Sciatic nerve (tissue), 2 donors: Measurements from ENCODE around the gene OR9Q1. TPM values are rescaled to one million over a fixed set of nuclear protein-coding genes. Genes with fewer than 3 reads are reported as not detected.

Source experiments
- ATAC-seq: fragments of 200-7000 bp; cut with Tn5 transposase; one replicate; pipeline ENCODE4 v1.9.1; 2020; ENCODE audit warnings: mild to moderate bottlenecking, moderate library complexity
- DNase-seq: peaks from one replicate; pipeline ENCODE4 v3.0.0-alpha.2; 2020; ENCODE audit warnings: low spot score
- intact Hi-C: fragments of 100-400 bp; cut with DNase I; formaldehyde crosslinking; loops from one replicate; pipeline ENCODE4 v1.14.2; 2022
- total RNA-seq: library from RNA; stranded (reverse); fragmentation: NEBNext Ultra II Directional; extraction: Animal tissue kit (Norgen Biotek cat#: 25700); gene quantifications from one replicate; pipeline ENCODE4 v1.2.1, GENCODE V29; 2021
- donor health status: DM: no; HTN: no; CAD: no.
- donor health status: DM: no; HTN: no; CAD: no.

The OR9Q1 gene
- total RNA-seq, 1 donor from 2014 or later, result not detected

DNA sequence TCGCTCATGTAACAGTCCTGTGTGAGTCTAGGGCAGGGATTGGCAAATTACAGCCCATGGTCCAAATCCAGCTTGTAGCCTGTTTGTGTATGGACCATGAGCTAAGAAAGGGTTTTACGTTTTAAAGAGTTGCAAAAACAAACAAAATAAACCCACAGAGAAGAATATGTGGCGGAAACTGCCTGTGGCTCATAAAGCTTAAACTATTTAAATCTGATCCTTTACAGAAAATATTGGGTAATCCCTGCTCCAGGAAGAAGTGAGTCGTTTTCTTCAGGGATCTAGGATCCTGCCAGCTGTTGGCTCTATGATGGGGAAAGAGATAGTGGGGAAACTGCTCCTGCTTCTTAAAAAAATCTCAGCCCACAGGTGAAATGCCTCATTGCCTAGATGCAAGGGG, 3.7 kb downstream of the OR9Q1 start:
- DNase-seq (no peak), ATAC-seq (no peak)
- intact Hi-C loops, result no loop called here

DNA sequence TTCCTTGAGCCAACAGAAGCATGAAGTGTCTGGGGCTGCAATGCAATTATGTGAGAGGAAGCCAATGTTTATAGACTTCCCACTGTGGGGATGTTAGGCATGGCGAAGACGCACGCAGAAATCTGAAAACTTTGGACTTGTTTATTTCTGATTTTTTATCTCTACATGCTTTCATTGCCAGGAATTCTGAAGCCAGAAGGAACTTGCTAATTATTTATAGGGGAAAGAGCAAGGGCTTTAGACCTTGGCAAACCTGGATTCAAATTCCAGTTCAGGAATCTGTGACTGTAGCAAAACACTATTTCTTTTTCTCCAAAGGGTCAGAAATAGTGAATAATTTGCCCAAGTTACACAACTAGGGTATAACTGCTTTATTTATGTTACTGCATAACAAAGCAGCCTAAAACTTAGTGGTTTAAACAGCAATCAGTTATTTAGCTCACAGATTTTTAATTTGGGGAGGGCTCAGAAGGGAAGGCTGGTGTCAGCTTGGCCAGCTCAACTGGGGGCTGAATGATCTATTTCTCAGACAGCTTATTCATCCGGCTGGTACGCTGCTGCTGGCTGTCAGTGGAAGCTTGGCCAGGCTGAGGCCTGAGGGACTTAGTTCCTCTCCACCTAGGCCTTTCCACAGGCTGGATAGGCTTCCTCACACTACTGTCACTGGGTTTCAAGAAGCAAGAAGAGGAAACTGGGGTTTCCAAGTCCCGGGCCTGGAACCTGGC, 5.2 kb downstream of the OR9Q1 start:
- DNase-seq (no peak), ATAC-seq (peak; percentile 34)
- intact Hi-C loops, result no loop called here

DNA sequence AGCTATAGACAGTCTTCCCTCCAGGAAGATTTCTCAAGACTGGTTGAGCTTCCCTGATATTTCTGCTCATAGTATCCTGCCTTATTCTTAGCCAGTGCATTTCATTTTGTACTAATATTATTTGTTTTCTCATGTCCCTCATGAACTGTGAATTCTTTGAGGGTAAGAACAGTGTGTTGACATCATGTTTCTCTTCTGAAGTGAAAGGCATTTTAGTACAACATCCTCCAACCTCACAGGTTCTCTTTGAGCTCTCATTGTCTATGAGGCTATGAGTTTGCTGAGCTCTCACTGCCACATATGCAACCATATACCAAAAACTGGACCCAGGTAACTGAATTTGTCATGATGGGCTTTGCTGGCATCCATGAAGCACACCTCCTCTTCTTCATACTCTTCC, 7.0 kb downstream of the OR9Q1 start, which contains the start of gene OR6Q1:
TSS of gene OR6Q1 (plus strand) at position 301 of the 400 bp plus-strand sequence. CDS start at position 301, 0 bp downstream.
- no peak for DNase-seq
- intact Hi-C loops, result no loop called here
- ATAC-seq, result no peak

DNA sequence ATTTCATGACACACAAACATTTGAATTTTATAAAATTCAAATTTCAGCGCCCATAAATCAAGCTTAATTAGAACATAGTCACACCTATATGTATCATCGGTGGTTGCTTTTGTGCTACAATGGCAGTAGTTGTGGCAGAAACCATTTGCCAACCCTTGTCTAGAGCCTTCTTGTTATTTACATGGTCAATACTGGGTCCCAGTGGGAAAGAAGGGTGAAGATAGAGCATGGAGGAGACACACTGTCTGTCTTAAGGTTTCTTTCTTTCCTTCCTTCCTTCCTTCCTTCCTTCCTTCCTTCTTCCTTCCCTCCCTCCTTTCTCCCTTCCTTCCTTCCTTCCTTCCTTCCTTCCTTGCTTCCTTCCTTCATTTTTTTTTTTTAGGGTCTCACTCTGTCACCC, 10.8 kb downstream of the OR9Q1 start:
- DNase-seq, result no peak
- no peak for ATAC-seq
- intact Hi-C loops, result no loop called here

DNA sequence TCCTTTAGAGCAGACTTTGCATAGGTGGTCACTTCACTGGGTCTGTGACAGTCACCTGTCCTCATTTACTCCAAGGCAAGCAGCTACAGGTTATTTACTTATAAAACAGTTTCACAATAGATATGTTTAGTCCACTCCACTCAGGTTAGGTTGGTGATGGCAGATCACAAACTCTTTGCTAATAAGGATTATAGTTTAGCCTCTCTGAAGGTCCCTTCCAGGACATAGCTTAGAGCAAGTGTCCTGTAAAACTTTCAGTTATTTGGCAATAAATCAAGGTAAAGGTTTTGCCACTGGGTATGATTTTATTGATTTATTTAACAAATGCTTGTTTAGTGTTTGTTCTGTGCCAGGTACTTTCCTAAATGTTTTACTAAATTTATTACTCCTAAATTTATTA, 15.9 kb downstream of the OR9Q1 start:
- ATAC-seq, result no peak
- intact Hi-C loops, result no loop called here

DNA sequence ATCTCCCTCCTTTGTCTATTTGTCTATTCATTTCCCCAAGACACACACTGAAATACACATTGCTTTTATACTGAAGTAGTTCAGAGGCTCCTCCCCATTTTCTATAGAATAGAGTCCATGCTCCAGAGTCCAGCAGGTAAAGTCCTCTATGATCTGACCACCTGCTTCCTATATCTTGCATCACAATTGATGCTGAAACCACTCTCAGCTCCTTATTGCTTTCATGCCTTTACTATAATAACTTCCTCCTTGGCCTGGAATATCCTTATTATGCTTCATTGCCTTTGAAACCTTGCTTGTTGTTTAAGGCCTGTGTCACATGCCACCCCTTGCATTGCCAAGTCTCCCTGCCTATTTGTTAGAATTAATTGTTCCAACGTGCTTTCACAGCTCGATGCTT, 19.7 kb downstream of the OR9Q1 start:
- DNase-seq, result no peak

More for the DNA sequence above, 15.9 kb downstream of the OR9Q1 start:
- no peak for DNase-seq

DNA sequence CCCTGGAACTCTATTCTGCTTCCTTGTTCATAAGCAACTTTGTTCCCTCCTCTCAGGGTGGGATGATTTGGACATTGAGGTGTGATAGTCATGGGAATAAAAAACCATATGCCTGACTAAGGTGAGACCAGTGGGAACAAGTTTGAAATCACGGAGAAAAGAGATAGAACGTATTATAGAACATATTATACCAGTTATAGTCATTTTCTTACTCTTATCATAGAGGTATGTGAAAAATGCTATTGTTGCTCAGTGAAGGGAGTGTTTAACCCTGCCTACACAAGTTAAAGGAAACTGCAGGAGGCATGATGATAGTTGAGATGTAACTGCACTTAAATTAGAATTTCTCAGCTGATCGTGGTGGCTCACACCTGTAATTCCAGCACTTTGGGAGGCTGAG, 22.6 kb downstream of the OR9Q1 start:
- ATAC-seq (no peak), DNase-seq (no peak)
- intact Hi-C loops, result no loop called here

More for the DNA sequence above, 19.7 kb downstream of the OR9Q1 start:
- intact Hi-C loops, result no loop called here
- ATAC-seq, result no peak

DNA sequence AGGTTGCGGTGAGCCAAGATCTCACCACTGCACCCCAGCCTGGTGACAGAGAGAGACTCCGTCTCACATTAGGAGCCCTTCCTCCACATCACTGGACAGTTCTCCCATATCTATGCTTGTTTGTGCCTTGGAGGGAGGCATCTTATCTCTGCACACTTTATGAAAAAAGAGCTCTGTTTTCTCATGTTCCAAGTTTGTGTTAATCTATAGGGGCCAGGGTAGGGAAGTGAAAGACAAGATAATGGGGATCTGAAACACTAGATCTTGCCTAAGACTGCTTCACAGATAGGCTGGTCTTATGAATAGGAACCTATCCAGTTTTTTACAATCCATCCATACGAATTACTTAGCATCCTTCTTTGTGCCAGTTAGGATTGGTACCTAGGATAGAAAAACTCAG, 24.1 kb downstream of the OR9Q1 start:
- intact Hi-C loops, result no loop called here
- no peak for ATAC-seq
- DNase-seq, result no peak

DNA sequence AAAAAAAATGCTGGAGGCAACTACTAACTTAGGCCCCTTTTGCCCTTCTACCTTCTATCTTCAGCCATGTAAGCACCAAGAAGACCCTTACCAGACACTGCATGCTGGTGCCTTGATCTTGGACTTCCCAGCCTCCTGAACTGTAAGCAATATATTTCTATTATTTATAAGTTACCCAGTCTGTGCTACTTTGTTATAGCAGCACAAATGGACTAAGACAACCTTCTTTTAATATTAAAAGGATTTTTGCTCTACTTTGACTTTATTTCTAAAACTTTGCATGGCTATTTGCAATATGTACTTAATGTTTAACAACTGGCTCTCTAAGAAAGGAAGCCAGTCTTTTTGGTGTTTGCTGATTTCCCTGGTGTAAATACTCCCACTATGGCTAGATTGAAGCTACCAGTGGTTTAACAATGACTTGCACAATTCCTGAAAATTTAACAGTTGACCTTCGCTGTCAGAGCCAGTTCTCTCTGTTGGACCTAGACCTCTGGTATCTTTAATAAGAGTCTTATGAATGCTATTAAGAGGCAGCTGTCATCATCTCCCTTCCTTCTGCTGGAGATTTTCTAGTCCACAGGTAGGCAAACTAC, 32.2 kb downstream of the OR9Q1 start:
- DNase-seq, result no peak
- intact Hi-C loops, result no loop called here
- no peak for ATAC-seq

DNA sequence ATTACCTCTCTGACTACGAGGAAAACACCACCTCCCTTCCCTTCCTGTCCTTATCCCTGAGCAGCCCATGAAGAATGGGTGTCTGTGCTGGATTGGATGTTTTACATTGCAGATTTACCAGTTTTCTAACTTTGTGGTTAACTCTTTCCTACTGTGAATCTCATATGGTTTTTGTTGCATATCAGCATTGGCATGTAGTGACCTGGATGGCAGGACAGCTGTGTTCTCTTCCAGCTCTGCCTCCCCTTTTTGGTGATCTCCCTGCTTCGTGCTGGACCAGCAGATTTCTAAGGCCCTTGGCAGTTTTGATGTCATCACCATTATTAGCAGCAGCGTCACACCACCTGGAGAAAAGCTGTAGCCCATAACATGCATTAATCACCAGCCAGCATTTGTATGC, 33.8 kb downstream of the OR9Q1 start:
- ATAC-seq (no peak), DNase-seq (no peak)
- intact Hi-C loops, result no loop called here

DNA sequence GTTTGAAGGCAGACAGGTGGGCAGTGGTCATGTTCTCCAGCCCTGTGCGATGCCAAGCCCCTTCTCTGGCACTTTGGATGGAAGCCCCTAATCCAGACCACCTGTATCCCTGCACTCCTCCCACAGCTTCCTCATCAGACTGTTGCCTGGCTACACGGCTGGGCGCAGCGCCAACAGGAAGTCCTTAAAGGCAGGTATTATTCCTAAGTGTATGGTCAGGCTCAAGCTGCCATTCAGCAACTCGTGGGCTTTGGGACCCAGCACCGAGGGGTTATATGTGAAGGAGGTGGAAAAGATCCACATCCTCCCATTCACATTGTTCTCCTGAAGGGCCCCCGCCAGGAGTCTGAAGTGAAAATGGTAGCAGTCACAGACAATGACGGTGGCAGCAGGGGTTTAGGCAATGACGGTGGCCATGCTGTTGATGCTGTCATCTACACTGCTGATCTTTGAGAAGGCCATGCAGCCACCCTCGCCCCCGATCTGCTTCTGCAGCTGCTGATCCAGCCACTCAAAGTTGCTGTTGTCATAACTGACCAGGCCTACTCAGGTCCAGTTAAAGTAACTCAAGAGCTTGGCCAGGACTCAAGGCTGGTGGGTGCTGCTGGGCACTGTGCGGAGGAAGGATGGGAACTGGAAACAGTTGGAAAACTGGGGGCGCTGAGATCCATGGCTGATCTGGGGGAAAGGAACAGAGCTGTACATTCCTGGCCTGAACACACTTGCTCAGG, 34.8 kb downstream of the OR9Q1 start:
- DNase-seq (peak; percentile 61), ATAC-seq (peak; percentile 55)

DNA sequence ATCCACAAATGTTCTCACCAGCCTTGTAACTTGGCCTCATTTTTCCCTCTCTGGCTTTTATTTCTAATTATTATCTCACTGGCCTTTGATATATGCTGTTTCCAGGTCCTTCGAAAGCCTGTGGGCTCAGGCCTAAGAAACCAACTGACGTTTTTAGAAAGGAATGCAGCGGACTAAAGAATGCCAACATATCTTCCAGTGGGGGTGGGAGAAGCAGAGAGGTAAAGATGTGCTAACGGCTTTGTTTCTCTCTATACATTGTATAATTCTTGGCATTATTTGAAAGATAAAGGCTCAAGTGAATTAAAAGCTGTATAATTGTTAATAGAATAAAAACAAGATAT, 35.3 kb downstream of the OR9Q1 start:
- intact Hi-C loops, result no loop called here
- ATAC-seq (peak; percentile 66), DNase-seq (no peak)

More for the DNA sequence above, 34.8 kb downstream of the OR9Q1 start:
- intact Hi-C loops, result no loop called here

DNA sequence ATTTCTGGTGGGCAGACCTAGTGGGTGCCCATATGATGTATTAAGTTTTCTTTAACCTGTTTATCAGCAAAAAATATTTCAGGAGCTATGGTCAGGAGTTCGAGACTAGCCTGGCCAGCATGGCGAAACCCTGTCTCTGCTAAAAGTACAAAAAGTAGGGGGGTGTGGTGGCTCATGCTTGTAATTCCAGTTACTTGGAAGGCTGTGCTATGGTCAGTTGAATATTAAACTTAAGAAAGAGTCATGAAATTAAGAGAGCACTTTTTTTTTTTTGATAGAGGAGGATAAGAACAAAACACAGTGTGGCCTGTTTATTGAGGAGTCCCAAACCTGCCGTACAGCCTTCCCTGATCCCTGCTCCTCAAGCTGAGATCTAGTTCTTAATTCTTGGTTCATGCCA, 36.9 kb downstream of the OR9Q1 start:
- DNase-seq, result no peak
- intact Hi-C loops, result no loop called here

DNA sequence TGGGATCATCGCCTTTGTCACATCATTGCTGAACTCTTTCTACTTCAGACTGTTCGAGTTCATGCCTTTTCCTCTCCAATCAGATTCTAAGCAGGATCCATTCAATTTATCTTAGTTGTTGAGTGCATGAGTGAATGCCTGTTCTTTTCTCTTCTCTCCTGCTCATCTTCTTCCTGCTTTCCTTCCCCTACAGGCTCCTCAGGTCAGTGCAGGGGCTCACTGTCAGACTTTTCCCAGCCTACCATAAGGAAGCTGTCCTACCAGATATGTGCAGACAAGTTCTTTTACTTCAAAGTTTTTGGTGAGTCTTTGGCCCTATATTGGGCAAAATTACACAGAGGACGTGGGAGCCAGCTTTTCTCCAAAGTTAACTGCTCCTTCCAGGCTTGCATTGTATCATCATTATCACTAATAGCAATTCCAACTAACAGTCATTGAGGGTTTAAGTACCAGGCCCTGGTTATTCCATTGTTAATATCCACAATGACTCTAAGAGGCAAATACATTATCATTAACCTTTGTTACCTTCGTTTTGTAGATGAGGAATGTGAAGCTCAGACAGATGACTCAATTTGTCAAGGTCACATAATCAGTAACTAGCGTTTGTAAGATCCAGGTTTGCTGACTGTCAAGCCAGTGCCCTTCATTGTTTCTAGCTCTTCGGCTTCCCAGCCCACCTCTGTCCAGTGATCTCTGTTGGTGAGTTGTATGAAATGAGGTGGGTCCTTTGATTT, 37.4 kb downstream of the OR9Q1 start:
- DNase-seq (no peak), ATAC-seq (no peak)
- intact Hi-C loops, result no loop called here

More for the DNA sequence above, 36.9 kb downstream of the OR9Q1 start:
- no peak for ATAC-seq

DNA sequence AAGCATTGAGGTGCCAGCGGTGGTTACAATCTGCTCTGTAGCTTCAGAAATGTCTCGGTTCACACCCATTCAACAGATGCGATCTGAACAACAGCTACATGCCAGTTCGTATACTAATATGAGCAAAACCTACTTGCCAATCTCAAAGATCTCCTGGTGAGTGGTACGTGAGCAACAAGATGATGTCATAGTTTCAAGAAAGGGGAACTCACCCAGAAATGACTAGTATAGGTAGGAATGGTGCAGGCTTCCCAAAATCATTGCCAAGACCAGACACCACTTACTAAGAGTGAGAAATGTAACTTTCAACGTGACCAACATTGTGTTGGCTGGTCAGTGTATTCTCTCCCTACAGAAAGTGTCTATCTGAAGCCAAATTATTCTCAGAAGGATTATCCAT, 38.1 kb downstream of the OR9Q1 start:
- ATAC-seq (no peak), DNase-seq (no peak)
- intact Hi-C loops, result no loop called here

DNA sequence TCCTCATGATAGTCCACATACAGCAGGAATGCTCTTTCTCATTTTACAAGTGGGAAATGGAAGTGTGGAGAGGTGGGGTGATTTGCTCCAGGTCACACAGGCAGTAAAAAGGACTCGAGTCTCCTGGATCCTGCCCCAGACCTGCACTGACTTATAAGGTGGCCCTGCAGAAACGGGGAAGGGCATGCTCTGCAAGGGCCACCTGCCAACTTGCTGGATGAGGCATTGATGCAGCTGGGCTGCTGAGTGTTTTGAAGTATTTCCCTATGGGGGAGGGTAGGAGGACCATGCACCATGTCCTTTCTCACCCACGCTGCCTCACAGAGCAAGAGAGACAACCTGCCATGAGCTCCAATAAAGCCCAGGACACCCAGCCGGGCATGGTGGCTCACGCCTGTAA, 44.0 kb downstream of the OR9Q1 start:
- intact Hi-C loops, result no loop called here
- DNase-seq (no peak), ATAC-seq (no peak)

DNA sequence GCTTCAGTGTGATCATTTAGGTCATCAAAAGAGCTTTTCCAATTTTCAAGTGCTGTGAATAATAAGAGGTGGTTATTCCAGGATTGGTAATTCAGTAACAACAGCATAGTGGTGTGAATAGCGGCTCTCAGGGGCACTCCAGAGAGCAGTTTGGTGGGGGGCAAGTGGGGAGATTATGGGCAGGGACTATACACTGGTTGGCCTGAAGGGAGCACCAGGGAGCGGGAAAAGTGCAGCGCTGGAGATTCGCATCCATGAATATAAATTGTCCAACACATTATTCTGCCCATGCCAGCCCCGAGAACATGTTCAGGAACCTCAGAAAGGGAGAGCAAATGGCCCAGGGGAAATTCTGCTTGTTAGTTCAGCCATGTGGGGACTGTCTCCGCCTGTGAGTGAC, 45.0 kb downstream of the OR9Q1 start:
- ATAC-seq, result no peak
- intact Hi-C loops, result no loop called here
- DNase-seq, result no peak

DNA sequence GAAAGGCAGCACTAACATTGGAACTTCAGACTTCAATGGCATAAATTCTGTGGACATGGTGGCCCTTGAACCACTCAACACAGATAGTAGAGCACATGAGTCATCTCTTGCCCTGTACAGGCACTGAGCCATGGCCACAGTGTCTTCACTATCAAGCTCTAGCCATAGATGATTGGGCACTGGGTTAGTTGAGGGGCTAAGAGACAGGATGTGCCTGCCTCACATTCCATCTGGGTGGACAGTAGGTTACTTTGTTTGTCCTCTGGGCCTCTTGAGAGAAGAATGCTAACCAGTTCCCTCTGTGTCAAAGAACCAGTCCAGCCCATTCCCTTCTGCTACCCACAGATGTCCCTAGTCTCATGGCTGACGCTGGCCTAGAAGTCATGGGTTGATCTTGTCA, 46.9 kb downstream of the OR9Q1 start:
- DNase-seq, result no peak
- no peak for ATAC-seq
- intact Hi-C loops, result no loop called here

DNA sequence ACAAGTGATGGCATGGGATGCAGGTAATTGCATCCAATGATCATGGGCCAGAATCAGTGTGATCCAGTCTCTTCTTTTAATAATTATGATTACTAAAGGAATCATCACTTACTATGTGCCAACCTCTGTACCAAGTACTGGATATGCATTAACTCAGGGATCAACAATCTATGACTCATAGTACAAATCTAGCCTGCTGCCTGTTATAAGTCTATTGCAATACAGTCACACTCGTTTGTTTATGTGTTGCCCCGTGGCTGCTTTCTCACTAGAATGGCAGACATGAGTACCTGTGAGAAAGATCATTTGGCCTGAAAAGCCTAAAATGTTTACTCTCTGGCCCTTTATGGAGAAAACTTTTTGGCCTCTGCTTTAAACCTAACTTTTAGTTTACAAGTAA, 52.1 kb downstream of the OR9Q1 start:
- ATAC-seq (no peak), DNase-seq (no peak)
- intact Hi-C loops, result loop anchor here (1.0 kb wide), 1 partner anchor 43 kb away; no protein-coding TSS in a partner anchor

DNA sequence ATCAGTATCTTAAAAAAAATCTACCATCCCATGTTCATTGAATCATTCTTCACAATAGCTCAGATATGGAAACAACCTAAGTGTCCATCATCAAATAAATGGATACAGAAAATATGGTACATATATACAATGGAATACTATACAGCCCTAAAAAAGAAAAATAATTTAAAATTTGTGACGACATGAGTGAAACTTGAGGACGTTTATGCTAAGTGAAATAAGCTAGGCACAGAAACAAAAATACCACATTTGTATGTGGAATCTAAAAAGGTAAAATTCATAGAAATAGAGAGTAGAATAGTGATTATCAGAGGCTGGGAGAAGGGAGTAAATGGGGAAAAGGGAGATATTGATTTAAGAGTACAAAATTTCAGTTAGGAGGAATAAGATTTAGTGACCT, 62.8 kb downstream of the OR9Q1 start:
- ATAC-seq (no peak), DNase-seq (no peak)
- intact Hi-C loops, result no loop called here
